ENCODE measurements around the gene ITGA7.

GRCh38 chr12:55684761-55685370 is 22.8 kb downstream of the ITGA7 start:
- TF ChIP-seq POLR2A (IDR thresholded peaks at IDR 0.05) (no peak), EP300 (IDR thresholded peaks at IDR 0.05) (no peak)

All from ovary (tissue), 1 donor.